Neural crest cell (in vitro differentiated cells): Measurements from ENCODE around the gene RCAN3. TPM values are rescaled to one million over a fixed set of nuclear protein-coding genes. Genes with fewer than 3 reads are reported as not detected.

ENCODE experiments used
- DNase-seq: peaks from one replicate; pipeline ENCODE4 v3.0.0; 2021; ENCODE audit warnings: low read depth, mixed read lengths, low spot score
- H3K27ac Mint-ChIP-seq: one replicate; pipeline ENCODE4 v1.8.0; 2021; ENCODE audit warnings: mild to moderate bottlenecking, mixed read lengths; ENCODE audit not compliant: unreplicated experiment
- H3K27me3 Mint-ChIP-seq: 2 replicates; pipeline ENCODE4 v1.8.0; 2021; ENCODE audit warnings: low read depth, mild to moderate bottlenecking, mixed read lengths
- H3K36me3 Mint-ChIP-seq: 2 replicates; pipeline ENCODE4 v1.8.0; 2021; ENCODE audit warnings: low read depth, mild to moderate bottlenecking, mixed read lengths
- H3K4me1 Mint-ChIP-seq: 2 replicates; pipeline ENCODE4 v1.8.0; 2021; ENCODE audit warnings: mixed read lengths
- H3K4me3 Mint-ChIP-seq: one replicate; pipeline ENCODE4 v1.8.0; 2021; ENCODE audit warnings: mild to moderate bottlenecking, mixed read lengths
- H3K9me3 Mint-ChIP-seq: 2 replicates; pipeline ENCODE4 v1.8.0; 2021; ENCODE audit warnings: mixed read lengths
- CTCF ChIP-seq: fragments of 200-600 bp; sonication (generic); conservative IDR thresholded peaks from 2 replicates; pipeline ENCODE4 v1.5.0; 2021; ENCODE audit warnings: antibody characterized with exemption, mild to moderate bottlenecking
- total RNA-seq: library from RNA; stranded (reverse); gene quantifications from 2 replicates; pipeline ENCODE4 v1.2.1, GENCODE V29; 2021

Gene RCAN3
- total RNA-seq, 1 donor from 2014 or later, result 2.2 TPM

GRCh38 chr1:24501371-24502064 is 1.1 kb upstream of the RCAN3 start:
- Mint-ChIP-seq H3K4me1 (peaks cover 15% of the 10 kb centered on the region), H3K27ac (no peak overlapping the region), H3K9me3 (no peaks in the 10 kb centered on the region), H3K4me3 (peak overlapping the region; percentile 92), H3K27me3 (peaks cover 87% of the 10 kb centered on the region), H3K36me3 (no peaks in the 10 kb centered on the region)
- TF ChIP-seq CTCF, result no peak
- no peak for DNase-seq

GRCh38 chr1:24502065-24502708 is 449 bp upstream of the RCAN3 start:
- Mint-ChIP-seq H3K4me1 (peaks cover 15% of the 10 kb centered on the region), H3K9me3 (no peaks in the 10 kb centered on the region), H3K4me3 (peak overlapping the region; percentile 92), H3K27me3 (peaks cover 91% of the 10 kb centered on the region), H3K36me3 (no peaks in the 10 kb centered on the region), H3K27ac (no peak overlapping the region)
- no peak for TF ChIP-seq CTCF
- DNase-seq, result peak; percentile 16

GRCh38 chr1:24503059-24503751 is 569 bp downstream of the RCAN3 start:
- H3K4me1 Mint-ChIP-seq, result peaks cover 15% of the 10 kb centered on the region
- H3K36me3 Mint-ChIP-seq, result no peaks in the 10 kb centered on the region
- H3K9me3 Mint-ChIP-seq, result no peaks in the 10 kb centered on the region
- no peak for DNase-seq
- H3K4me3 Mint-ChIP-seq, result peak overlapping the region; percentile 95
- no peak for TF ChIP-seq CTCF
- H3K27me3 Mint-ChIP-seq, result peaks cover 90% of the 10 kb centered on the region
- H3K27ac Mint-ChIP-seq, result no peak overlapping the region

- no peaks in the 10 kb centered on the region for H3K36me3 Mint-ChIP-seq
- no peak overlapping the region for H3K27ac Mint-ChIP-seq
- H3K9me3 Mint-ChIP-seq, result no peaks in the 10 kb centered on the region
- peaks cover 15% of the 10 kb centered on the region for H3K4me1 Mint-ChIP-seq
- TF ChIP-seq CTCF, result no peak
- peak overlapping the region; percentile 95 for H3K4me3 Mint-ChIP-seq
- no peak for DNase-seq
- peaks cover 89% of the 10 kb centered on the region for H3K27me3 Mint-ChIP-seq
Measured at GRCh38 chr1:24503870-24504523, 1.4 kb downstream of the RCAN3 start.

- H3K4me1 Mint-ChIP-seq, result peaks cover 15% of the 10 kb centered on the region
Measured at GRCh38 chr1:24504560-24504959, 1.9 kb downstream of the RCAN3 start.

More at GRCh38 chr1:24504560-24504959, 1.9 kb downstream of the RCAN3 start:
- H3K9me3 Mint-ChIP-seq, result no peaks in the 10 kb centered on the region
- TF ChIP-seq CTCF, result no peak
- DNase-seq, result no peak
- H3K36me3 Mint-ChIP-seq, result no peaks in the 10 kb centered on the region
- no peak overlapping the region for H3K27ac Mint-ChIP-seq
- peak overlapping the region; percentile 95 for H3K4me3 Mint-ChIP-seq
- peaks cover 89% of the 10 kb centered on the region for H3K27me3 Mint-ChIP-seq
